Prostate gland (tissue), 2 donors: ENCODE data around the gene GLRX.

Experiments used
- POLR2A ChIP-seq: fragments of 450-650 bp; IDR thresholded peaks from one replicate; pipeline ENCODE4 v1.6.1; 2016; ENCODE audit warnings: antibody characterized with exemption, mild to moderate bottlenecking
- POLR2AphosphoS5 ChIP-seq: sonication (generic); formaldehyde crosslinking; IDR thresholded peaks from one replicate; pipeline ENCODE4 v1.6.1; 2017; ENCODE audit warnings: antibody characterized with exemption
- TF ChIP-seq, protein P1 (sequence below), 4 experiments: fragments of 200-600 bp in 2 of 4; fragments of 450-650 bp in 2 of 4; sonication (generic) in 2 of 4; IDR thresholded peaks; 1 replicate in 3 of 4; 2 replicates in 1 of 4; pipeline ENCODE4 v1.5.1; 2016 to 2019; ENCODE audit warnings: antibody characterized with exemption in 4 of 4, mild to moderate bottlenecking in 2 of 4, moderate library complexity in 2 of 4

DNA sequence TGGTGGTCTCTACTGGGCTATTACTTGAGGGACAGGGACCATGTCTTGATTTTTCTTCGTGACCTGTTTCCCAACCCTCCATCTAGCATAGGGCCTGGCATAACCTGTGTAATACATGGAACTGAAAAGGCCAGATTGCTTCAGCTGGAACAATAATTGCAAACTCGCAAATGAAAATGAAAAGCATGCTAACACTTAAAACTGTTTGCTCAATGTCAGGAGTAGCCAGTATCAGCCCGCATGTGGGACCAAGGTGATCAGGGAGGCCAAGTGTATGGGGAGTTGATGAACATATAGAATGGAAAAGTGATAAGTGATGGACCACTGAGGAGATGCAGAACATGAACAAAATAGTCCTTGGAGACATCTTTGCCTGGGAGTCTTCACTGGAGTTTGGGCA lies 25.2 kb downstream of the GLRX start:
- TF ChIP-seq, protein P1, sequence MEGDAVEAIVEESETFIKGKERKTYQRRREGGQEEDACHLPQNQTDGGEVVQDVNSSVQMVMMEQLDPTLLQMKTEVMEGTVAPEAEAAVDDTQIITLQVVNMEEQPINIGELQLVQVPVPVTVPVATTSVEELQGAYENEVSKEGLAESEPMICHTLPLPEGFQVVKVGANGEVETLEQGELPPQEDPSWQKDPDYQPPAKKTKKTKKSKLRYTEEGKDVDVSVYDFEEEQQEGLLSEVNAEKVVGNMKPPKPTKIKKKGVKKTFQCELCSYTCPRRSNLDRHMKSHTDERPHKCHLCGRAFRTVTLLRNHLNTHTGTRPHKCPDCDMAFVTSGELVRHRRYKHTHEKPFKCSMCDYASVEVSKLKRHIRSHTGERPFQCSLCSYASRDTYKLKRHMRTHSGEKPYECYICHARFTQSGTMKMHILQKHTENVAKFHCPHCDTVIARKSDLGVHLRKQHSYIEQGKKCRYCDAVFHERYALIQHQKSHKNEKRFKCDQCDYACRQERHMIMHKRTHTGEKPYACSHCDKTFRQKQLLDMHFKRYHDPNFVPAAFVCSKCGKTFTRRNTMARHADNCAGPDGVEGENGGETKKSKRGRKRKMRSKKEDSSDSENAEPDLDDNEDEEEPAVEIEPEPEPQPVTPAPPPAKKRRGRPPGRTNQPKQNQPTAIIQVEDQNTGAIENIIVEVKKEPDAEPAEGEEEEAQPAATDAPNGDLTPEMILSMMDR (IDR thresholded peaks at IDR 0.05) = no peak
- TF ChIP-seq POLR2AphosphoS5 (no peak), POLR2A (no peak)
